ENCODE results near the gene BST1. TPM values are rescaled to one million over a fixed set of nuclear protein-coding genes. Genes with fewer than 3 reads are reported as not detected.

Gene BST1
- total RNA-seq, 1 experiment from 2014 or later, result 1.4 TPM

- Mint-ChIP-seq H3K9me3 (peaks cover under 1% of the 10 kb centered on the region; the same call in 1 of the 2 replicates), H3K27ac (no peak overlapping the region), H3K4me1 (peaks cover 14% of the 10 kb centered on the region), H3K36me3 (peaks cover under 1% of the 10 kb centered on the region; the same call in 1 of the 2 replicates), H3K4me3 (peak overlapping the region; percentile 74), H3K27me3 (ENCODE audit: low read depth) (peaks cover 62% of the 10 kb centered on the region)
- CTCF ChIA-PET, result interaction anchor here (0.6 to 1.4 kb wide), 7 partner anchors 12 to 178 kb away, joined by 3 to 10 read pairs (median 3); no protein-coding TSS in a partner anchor
- DNase-seq (ENCODE audit: low spot score) (no peak), ATAC-seq (no peak)
- TF ChIP-seq ZNF416 (CRISPR knock-in tag; IDR thresholded peaks at IDR 0.05) (no peak), KAT7 (CRISPR knock-in tag; IDR thresholded peaks at IDR 0.05; ENCODE audit: borderline replicate concordance) (no peak), PREB (CRISPR knock-in tag; IDR thresholded peaks at IDR 0.05; ENCODE audit: borderline replicate concordance) (no peak), ATF3 (CRISPR knock-in tag; conservative IDR thresholded peaks at IDR 0.05) (no peak)
- POLR2A ChIA-PET, result interaction anchor here (0.6 kb wide), 1 partner anchor 13 kb away, joined by 6 read pairs; no protein-coding TSS in a partner anchor
Measured at GRCh38 chr4:15779809-15780208, 76.9 kb downstream of the BST1 start.

DNA sequence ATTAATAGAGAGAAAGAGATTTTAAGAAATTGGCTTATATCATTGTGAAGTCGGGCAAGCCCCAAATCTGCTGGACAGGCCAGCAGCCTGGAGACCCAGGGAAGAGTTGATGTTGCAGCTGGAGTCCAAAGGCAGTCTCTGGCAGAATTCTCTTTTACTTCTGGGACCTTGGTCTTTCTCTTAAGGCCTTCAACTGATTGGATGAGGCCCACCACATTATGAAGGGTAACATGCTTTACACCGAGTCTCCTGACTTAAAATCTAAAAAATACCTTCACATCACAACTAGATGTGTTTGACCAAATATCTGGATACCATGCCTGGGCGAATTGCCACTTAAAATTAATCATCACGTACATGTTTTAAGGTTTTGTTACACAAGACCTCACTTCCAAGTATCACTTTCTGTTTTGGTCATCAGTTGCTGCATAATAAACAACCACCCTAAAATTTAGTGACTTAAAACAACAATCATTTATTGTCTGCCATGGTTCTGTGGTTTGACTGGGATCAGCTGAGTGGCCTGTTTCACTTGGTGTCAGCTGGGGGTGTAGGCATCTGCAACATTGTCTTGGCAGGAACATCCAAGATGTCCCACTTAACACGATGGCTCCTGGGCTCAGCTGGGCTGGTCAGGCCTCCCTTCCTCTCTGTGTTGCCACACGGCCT, 78.7 kb downstream of the BST1 start:
- POLR2A ChIA-PET, result no interaction called here
- Mint-ChIP-seq H3K27ac (no peak overlapping the region), H3K9me3 (peaks cover 16% of the 10 kb centered on the region), H3K27me3 (ENCODE audit: low read depth) (peaks cover 44% of the 10 kb centered on the region), H3K4me3 (no peak overlapping the region), H3K4me1 (peaks cover 14% of the 10 kb centered on the region), H3K36me3 (peaks cover 14% of the 10 kb centered on the region)
- DNase-seq (ENCODE audit: low spot score) (no peak), ATAC-seq (no peak)
- CTCF ChIA-PET, result interaction anchor here (0.8 kb wide), 1 partner anchor 24 kb away, joined by 4 read pairs; no protein-coding TSS in a partner anchor
- TF ChIP-seq ATF3 (CRISPR knock-in tag; conservative IDR thresholded peaks at IDR 0.05), result no peak
- TF ChIP-seq, protein P1, sequence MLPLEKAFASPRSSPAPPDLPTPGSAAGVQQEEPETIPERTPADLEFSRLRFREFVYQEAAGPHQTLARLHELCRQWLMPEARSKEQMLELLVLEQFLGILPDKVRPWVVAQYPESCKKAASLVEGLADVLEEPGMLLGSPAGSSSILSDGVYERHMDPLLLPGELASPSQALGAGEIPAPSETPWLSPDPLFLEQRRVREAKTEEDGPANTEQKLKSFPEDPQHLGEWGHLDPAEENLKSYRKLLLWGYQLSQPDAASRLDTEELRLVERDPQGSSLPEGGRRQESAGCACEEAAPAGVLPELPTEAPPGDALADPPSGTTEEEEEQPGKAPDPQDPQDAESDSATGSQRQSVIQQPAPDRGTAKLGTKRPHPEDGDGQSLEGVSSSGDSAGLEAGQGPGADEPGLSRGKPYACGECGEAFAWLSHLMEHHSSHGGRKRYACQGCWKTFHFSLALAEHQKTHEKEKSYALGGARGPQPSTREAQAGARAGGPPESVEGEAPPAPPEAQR (CRISPR knock-in tag; IDR thresholded peaks at IDR 0.05), result no peak
- no peak for TF ChIP-seq NR3C1 (CRISPR knock-in tag; conservative IDR thresholded peaks at IDR 0.05; ENCODE audit: low read depth)
- TF ChIP-seq ZNF263 (CRISPR knock-in tag; IDR thresholded peaks at IDR 0.05; ENCODE audit: low read depth), result no peak
- TF ChIP-seq, protein P2, sequence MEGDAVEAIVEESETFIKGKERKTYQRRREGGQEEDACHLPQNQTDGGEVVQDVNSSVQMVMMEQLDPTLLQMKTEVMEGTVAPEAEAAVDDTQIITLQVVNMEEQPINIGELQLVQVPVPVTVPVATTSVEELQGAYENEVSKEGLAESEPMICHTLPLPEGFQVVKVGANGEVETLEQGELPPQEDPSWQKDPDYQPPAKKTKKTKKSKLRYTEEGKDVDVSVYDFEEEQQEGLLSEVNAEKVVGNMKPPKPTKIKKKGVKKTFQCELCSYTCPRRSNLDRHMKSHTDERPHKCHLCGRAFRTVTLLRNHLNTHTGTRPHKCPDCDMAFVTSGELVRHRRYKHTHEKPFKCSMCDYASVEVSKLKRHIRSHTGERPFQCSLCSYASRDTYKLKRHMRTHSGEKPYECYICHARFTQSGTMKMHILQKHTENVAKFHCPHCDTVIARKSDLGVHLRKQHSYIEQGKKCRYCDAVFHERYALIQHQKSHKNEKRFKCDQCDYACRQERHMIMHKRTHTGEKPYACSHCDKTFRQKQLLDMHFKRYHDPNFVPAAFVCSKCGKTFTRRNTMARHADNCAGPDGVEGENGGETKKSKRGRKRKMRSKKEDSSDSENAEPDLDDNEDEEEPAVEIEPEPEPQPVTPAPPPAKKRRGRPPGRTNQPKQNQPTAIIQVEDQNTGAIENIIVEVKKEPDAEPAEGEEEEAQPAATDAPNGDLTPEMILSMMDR (IDR thresholded peaks at IDR 0.05), result no peak
- no peak for TF ChIP-seq HMGA2 (CRISPR knock-in tag; IDR thresholded peaks at IDR 0.05)

Other genes with a start within 250 kb of the BST1 start
- gene CC2D2A, start 233.2 kb upstream of the BST1 start, total RNA-seq (2021), result 10.2 to 11.9 TPM (median 11.7 TPM) in 3 replicates
- gene FBXL5, start 47.7 kb upstream of the BST1 start, total RNA-seq (2021), result 57.0 to 69.6 TPM (median 61.9 TPM) in 3 replicates
- 22.9 to 28.4 TPM (median 25.8 TPM) in 3 replicates for gene FAM200B, start 21.2 kb upstream of the BST1 start, total RNA-seq (2021)
- gene CD38, start 75.3 kb downstream of the BST1 start, total RNA-seq (2021), result 0.17 to 0.39 TPM (median 0.37 TPM) in 3 replicates
- gene FGFBP1, start 235.7 kb downstream of the BST1 start, total RNA-seq (2021), result 0.18 TPM in 1 of 3 replicates, not detected in the others

Measured in WTC11 (cell line).